NCI-H2196 (cell line): Measurements from ENCODE around the gene RUNX2.
"Not testable (repeated sequence)": the region's sequence is repeated elsewhere in the genome, so short reads cannot be mapped to it uniquely, and the experiment has no call there.

Source experiments
- DNase-seq: peaks from one replicate; lab custom pipeline; 2025; ENCODE audit not compliant: unreplicated experiment; lab: John Stamatoyannopoulos, UW

Gene RUNX2

GRCh38 chr6:45327956-45328522, at the start of gene RUNX2:
Gene RUNX2 (plus strand): TSS chr6:45328330. CDS start chr6:45328727, 397 bp downstream.
- DNase-seq, result no peak

- DNase-seq, result no peak
Observed at GRCh38 chr6:45278367-45278766, 49.8 kb upstream of the RUNX2 start.

- not testable (repeated sequence) for DNase-seq
Observed at GRCh38 chr6:45286707-45287106, 41.4 kb upstream of the RUNX2 start.

GRCh38 chr6:45289751-45290514, 38.2 kb upstream of the RUNX2 start:
- no peak for DNase-seq

- DNase-seq, result no peak
Observed at GRCh38 chr6:45293306-45293705, 34.8 kb upstream of the RUNX2 start.

GRCh38 chr6:45294065-45294701, 33.9 kb upstream of the RUNX2 start:
- DNase-seq, result not testable (repeated sequence)

- DNase-seq, result no peak
Observed at GRCh38 chr6:45297320-45297719, 30.8 kb upstream of the RUNX2 start.

GRCh38 chr6:45299096-45299581, 29.0 kb upstream of the RUNX2 start:
- no peak for DNase-seq

GRCh38 chr6:45300736-45301135, 27.4 kb upstream of the RUNX2 start:
- no peak for DNase-seq

- no peak for DNase-seq
Observed at GRCh38 chr6:45301348-45302142, 26.6 kb upstream of the RUNX2 start.

- no peak for DNase-seq
Observed at GRCh38 chr6:45302832-45303231, 25.3 kb upstream of the RUNX2 start.

GRCh38 chr6:45305546-45305945, 22.6 kb upstream of the RUNX2 start:
- DNase-seq, result no peak

- no peak for DNase-seq
Observed at GRCh38 chr6:45310118-45310788, 17.9 kb upstream of the RUNX2 start.

GRCh38 chr6:45314146-45314545, 14.0 kb upstream of the RUNX2 start:
- no peak for DNase-seq

- no peak for DNase-seq
Observed at GRCh38 chr6:45320349-45320748, 7.8 kb upstream of the RUNX2 start.

GRCh38 chr6:45323656-45324224, 4.4 kb upstream of the RUNX2 start:
- no peak for DNase-seq

- DNase-seq, result no peak
Observed at GRCh38 chr6:45326698-45327417, 1.3 kb upstream of the RUNX2 start.

- no peak for DNase-seq
Observed at GRCh38 chr6:45328523-45328922, 393 bp downstream of the RUNX2 start.

GRCh38 chr6:45344900-45345299, 16.8 kb downstream of the RUNX2 start:
- no peak for DNase-seq
